Stimulated activated naive CD8-positive, alpha-beta T cell treated with anti-CD3 and anti-CD28 coated beads, Interleukin-15, Interleukin-2, amounts not matched to agents 100 U/mL and 50 U/mL, for 24 hours (primary cell): Measurements from ENCODE around the gene HEXIM2.
A peak's percentile ranks its signal among the peaks of the same experiment; 100 is the strongest.
"Not testable (repeated sequence)": the region's sequence is repeated elsewhere in the genome, so short reads cannot be mapped to it uniquely, and the experiment has no call there.

Experiments used
- ATAC-seq: fragments of 150-1000 bp; cut with Tn5 transposase; one replicate; pipeline ENCODE4 v1.10.0; 2021
- DNase-seq: peaks from one replicate; pipeline ENCODE4 v3.0.0; 2021

Gene HEXIM2

GRCh38 chr17:45170280-45170930 is 8.7 kb downstream of the HEXIM2 start:
- ATAC-seq (peak; percentile 16), DNase-seq (no peak)

GRCh38 chr17:45170931-45171337 is 9.3 kb downstream of the HEXIM2 start:
- ATAC-seq = no peak
- DNase-seq = no peak

GRCh38 chr17:45171338-45172231 is 9.9 kb downstream of the HEXIM2 start:
- DNase-seq (no peak), ATAC-seq (no peak)

GRCh38 chr17:45172232-45172540 is 10.5 kb downstream of the HEXIM2 start:
- no peak for ATAC-seq

GRCh38 chr17:45172541-45173286 is 11.0 kb downstream of the HEXIM2 start:
- ATAC-seq = peak; percentile 77
- DNase-seq = peak; percentile 70

More at GRCh38 chr17:45172232-45172540, 10.5 kb downstream of the HEXIM2 start:
- DNase-seq = no peak

GRCh38 chr17:45175759-45176115 is 14.1 kb downstream of the HEXIM2 start:
- no peak for DNase-seq
- ATAC-seq = no peak

- no peak for ATAC-seq
- DNase-seq = no peak
Observed at GRCh38 chr17:45177563-45177962, 15.9 kb downstream of the HEXIM2 start.

- no peak for DNase-seq
- ATAC-seq = no peak
Observed at GRCh38 chr17:45184144-45184543, 22.5 kb downstream of the HEXIM2 start.

- ATAC-seq (no peak), DNase-seq (no peak)
Observed at GRCh38 chr17:45186801-45187354, 25.2 kb downstream of the HEXIM2 start.

GRCh38 chr17:45189009-45189408 is 27.3 kb downstream of the HEXIM2 start:
- DNase-seq (no peak), ATAC-seq (no peak)

- no peak for DNase-seq
- no peak for ATAC-seq
Observed at GRCh38 chr17:45190503-45191255, 29.0 kb downstream of the HEXIM2 start.

- ATAC-seq = no peak
- no peak for DNase-seq
Observed at GRCh38 chr17:45195424-45195823, 33.7 kb downstream of the HEXIM2 start.

GRCh38 chr17:45197108-45197507 is 35.4 kb downstream of the HEXIM2 start:
- ATAC-seq (no peak), DNase-seq (no peak)

- peak; percentile 97 for DNase-seq
- ATAC-seq = peak; percentile 100
Observed at GRCh38 chr17:45197555-45198334, 36.1 kb downstream of the HEXIM2 start.

- ATAC-seq = no peak
- DNase-seq = no peak
Observed at GRCh38 chr17:45200701-45201100, 39.0 kb downstream of the HEXIM2 start.

- no peak for ATAC-seq
Observed at GRCh38 chr17:45201457-45201856, 39.8 kb downstream of the HEXIM2 start.

GRCh38 chr17:45201880-45202279 is 40.2 kb downstream of the HEXIM2 start:
- DNase-seq, ATAC-seq: not testable (repeated sequence)

More at GRCh38 chr17:45201457-45201856, 39.8 kb downstream of the HEXIM2 start:
- no peak for DNase-seq

- DNase-seq (peak; percentile 93), ATAC-seq (no peak)
Observed at GRCh38 chr17:45218895-45219661, 57.4 kb downstream of the HEXIM2 start.
